HCT116 (cell line): Measurements from ENCODE around the gene ATG4B. TPM values are rescaled to one million over a fixed set of nuclear protein-coding genes. Genes with fewer than 3 reads are reported as not detected.

Experiments
- ATAC-seq: fragments of 200-7000 bp; cut with Tn5 transposase; 2 replicates; pipeline ENCODE4 v1.9.1; 2020; ENCODE audit warnings: mild to moderate bottlenecking, moderate library complexity
- BruUV-seq: library from RNA; stranded (reverse); fragments of 400-500 nt; replicated peaks from 2 replicates; lab custom pipeline; 2021; lab: Mats Ljungman, UMichigan
- CTCF ChIA-PET: fragments of 300-600 bp; sonication (Branson Sonifier 250); formaldehyde crosslinking; loops from one replicate; lab custom pipeline; 2021; ENCODE audit warnings: antibody characterized with exemption; lab: Charles Lee
- POLR2A ChIA-PET: fragments of 300-600, 350-600 bp; sonication (Branson Sonifier 250); formaldehyde crosslinking; loops from one replicate; lab custom pipeline; 2021; ENCODE audit warnings: antibody characterized with exemption; lab: Charles Lee
- RAD21 ChIA-PET, 2 experiments: fragments of 300-600 bp; sonication (Branson Sonifier 250); formaldehyde crosslinking; loops; one replicate each; lab custom pipeline; 2023; ENCODE audit warnings: low total read pairs in 2 of 2; ENCODE audit not compliant: uncharacterized antibody in 2 of 2, unreplicated experiment in 2 of 2, low non-redundant PET in 1 of 2; lab: Charles Lee
- DNase-seq: peaks from one replicate; pipeline ENCODE4 v3.0.0-alpha.2; 2010; ENCODE audit warnings: low read depth, low spot score
- H2AFZ ChIP-seq: fragments of 200-600 bp; shearing (Covaris generic), sonication (generic); 2 replicates; pipeline ENCODE4 v1.6.1; 2017; ENCODE audit warnings: low read depth, mixed run types, mixed read lengths, antibody characterized with exemption, low read length; ENCODE audit not compliant: poor library complexity, severe bottlenecking
- H3K27ac ChIP-seq: 2 replicates; pipeline ENCODE4 v1.5.1; 2012; ENCODE audit warnings: low read depth, low read length
- H3K27me3 ChIP-seq: fragments of 200-600 bp; sonication (generic); 2 replicates; pipeline ENCODE4 v1.6.1; 2016; ENCODE audit warnings: mixed run types, low read length, mixed read lengths; ENCODE audit not compliant: insufficient read depth
- H3K36me3 ChIP-seq, 2 experiments: fragments of 200-500 bp in 1 of 2; fragments of 200-600 bp in 1 of 2; sonication (Bioruptor generic) in 1 of 2; sonication (generic) in 1 of 2; 2 replicates each; pipeline versions ENCODE4 v1.5.1 to v1.6.1; 2014 to 2016; ENCODE audit warnings: low read length in 2 of 2, inconsistent platforms in 1 of 2, mixed read lengths in 1 of 2, mixed run types in 1 of 2; ENCODE audit not compliant: insufficient read depth in 2 of 2, control insufficient read depth in 1 of 2
- H3K4me1 ChIP-seq, 2 experiments: fragments of 200-600 bp in 1 of 2; sonication (generic) in 1 of 2; 2 replicates each; pipeline versions ENCODE4 v1.5.1 to v1.6.1; 2012 to 2017; ENCODE audit warnings: low read length in 2 of 2, inconsistent platforms in 1 of 2, mild to moderate bottlenecking in 1 of 2, mixed read lengths in 1 of 2, mixed run types in 1 of 2, moderate library complexity in 1 of 2; ENCODE audit not compliant: insufficient read depth in 2 of 2, control insufficient read depth in 1 of 2
- H3K4me2 ChIP-seq: fragments of 200-600 bp; sonication (generic); 2 replicates; pipeline ENCODE4 v1.6.1; 2017; ENCODE audit warnings: mixed run types, low read length, mixed read lengths
- H3K4me3 ChIP-seq, 2 experiments: fragments of 200-600 bp in 1 of 2; sonication (generic) in 1 of 2; replicated peaks in 1 of 2; 2 replicates each; pipeline ENCODE4 v1.5.1; 2011 to 2016; ENCODE audit warnings: low read length in 2 of 2, control low read depth in 1 of 2, low read depth in 1 of 2, mild to moderate bottlenecking in 1 of 2, mixed read lengths in 1 of 2, mixed run types in 1 of 2
- H3K79me2 ChIP-seq: fragments of 200-600 bp; sonication (generic); 2 replicates; pipeline ENCODE4 v1.6.1; 2017; ENCODE audit warnings: mild to moderate bottlenecking, mixed run types, low read length, moderate library complexity, mixed read lengths; ENCODE audit not compliant: insufficient read depth
- H3K9ac ChIP-seq: fragments of 200-600 bp; sonication (generic); 2 replicates; pipeline ENCODE4 v1.6.1; 2016; ENCODE audit warnings: low read length, mixed read lengths
- H3K9me2 ChIP-seq: fragments of 200-600 bp; sonication (generic), shearing (Covaris generic); 2 replicates; pipeline ENCODE4 v1.6.1; 2017; ENCODE audit warnings: mixed run types, mild to moderate bottlenecking, moderate library complexity; ENCODE audit not compliant: insufficient read depth
- H3K9me3 ChIP-seq, 2 experiments: fragments of 200-500 bp in 1 of 2; fragments of 200-600 bp in 1 of 2; sonication (Bioruptor generic) in 1 of 2; sonication (generic) in 1 of 2; 2 replicates each; pipeline ENCODE4 v1.6.1; 2014 to 2017; ENCODE audit warnings: low read length in 2 of 2, mixed read lengths in 2 of 2, inconsistent platforms in 1 of 2, low read depth in 1 of 2, mild to moderate bottlenecking in 1 of 2, mixed run types in 1 of 2, moderate library complexity in 1 of 2; ENCODE audit not compliant: control insufficient read depth in 1 of 2, insufficient read depth in 1 of 2
- H4K20me1 ChIP-seq: fragments of 200-600 bp; sonication (generic), shearing (Covaris generic); 2 replicates; pipeline ENCODE4 v1.6.1; 2017; ENCODE audit warnings: mixed run types, mild to moderate bottlenecking, moderate library complexity; ENCODE audit not compliant: insufficient read depth
- EZH2phosphoT487 ChIP-seq: fragments of 200-600 bp; IDR thresholded peaks from 2 replicates; pipeline ENCODE4 v1.6.1; 2018; ENCODE audit warnings: antibody characterized with exemption, borderline replicate concordance
- JUND ChIP-seq: IDR thresholded peaks from 2 replicates; pipeline ENCODE4 v1.6.1; 2012
- SIN3A ChIP-seq: IDR thresholded peaks from 2 replicates; pipeline ENCODE4 v1.6.1; 2012; ENCODE audit warnings: low read depth
- YY1 ChIP-seq: IDR thresholded peaks from 2 replicates; pipeline ENCODE4 v1.6.1; 2011; ENCODE audit warnings: low read length, low read depth, moderate library complexity, mild to moderate bottlenecking; ENCODE audit not compliant: insufficient replicate concordance; ENCODE audit errors: extremely low read depth
- ZFX ChIP-seq: fragments of 450-650 bp; IDR thresholded peaks from 2 replicates; pipeline ENCODE4 v1.6.1; 2017
- intact Hi-C: fragments of 100-400 bp; cut with micrococcal nuclease; formaldehyde crosslinking; loops from 2 replicates; pipeline ENCODE4 v1.10.0; 2022
- total RNA-seq: library from RNA; stranded (reverse); gene quantifications from one replicate; pipeline ENCODE4 v1.2.1, GENCODE V29; 2021; ENCODE audit not compliant: unreplicated experiment
- TF ChIP-seq, protein P1 (sequence below): IDR thresholded peaks from 2 replicates; pipeline ENCODE4 v1.6.1; 2012

Gene ATG4B
- total RNA-seq, 1 experiment from 2014 or later: 87.4 TPM

DNA sequence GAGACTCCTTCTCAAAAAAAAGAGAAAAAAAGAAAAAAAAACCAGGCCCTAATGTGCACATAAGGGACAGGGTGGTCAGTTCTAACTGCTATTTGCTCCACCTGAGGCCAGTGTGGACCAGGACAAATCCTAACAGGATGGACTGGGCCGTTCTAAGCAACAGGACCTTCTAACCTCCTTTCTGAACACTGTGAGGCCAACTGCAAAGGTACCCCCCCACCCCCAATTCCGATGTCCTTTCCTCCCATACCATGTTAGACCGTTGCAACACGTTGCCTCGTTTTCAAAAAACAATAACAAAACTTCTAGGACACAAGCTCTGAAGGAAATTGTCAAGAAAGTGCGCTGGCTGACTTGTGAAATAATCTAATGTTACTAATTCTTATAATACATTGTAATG, 1.7 kb upstream of the ATG4B start:
- H3K79me2 ChIP-seq: peaks cover 90% of the 10 kb centered on the region
- ATAC-seq (no peak), DNase-seq (no peak)
- peak overlapping the region; percentile 83 for H3K9ac ChIP-seq
- peak; percentile 8; the same call in 1 of the 2 replicates for TF ChIP-seq SIN3A
- TF ChIP-seq YY1: no peak
- TF ChIP-seq, all 23 proteins: peak for 1
- peak overlapping the region; percentile 88; the same call in 1 of the 2 replicates for H3K27ac ChIP-seq
- H3K4me2 ChIP-seq: peak overlapping the region; percentile 75
- peaks cover 11 to 37% of the 10 kb centered on the region in 2 experiments for H3K36me3 ChIP-seq
- ChIA-PET POLR2A (no interaction called here), RAD21 (no interaction called here), CTCF (no interaction called here)
- H3K4me1 ChIP-seq: peaks cover 7 to 24% of the 10 kb centered on the region in 2 experiments; a peak in 3 of 4 replicates
- intact Hi-C loops: loop anchor here (5.0 kb wide), 3 partner anchors 78 to 278 kb away; partner anchors contain the start of genes BOK, FARP2 and STK25
- no peaks in the 10 kb centered on the region for H3K9me2 ChIP-seq
- H2AFZ ChIP-seq: no peak overlapping the region
- H3K4me3 ChIP-seq: peak overlapping the region; percentile 72 to 80
- no peaks in the 10 kb centered on the region; the same call in 1 of the 2 replicates for H4K20me1 ChIP-seq
- BruUV-seq: TSS peak; percentile 58
- peaks cover 5 to 7% of the 10 kb centered on the region in 2 experiments; a peak in 2 of 4 replicates for H3K9me3 ChIP-seq
- no peaks in the 10 kb centered on the region for H3K27me3 ChIP-seq

DNA sequence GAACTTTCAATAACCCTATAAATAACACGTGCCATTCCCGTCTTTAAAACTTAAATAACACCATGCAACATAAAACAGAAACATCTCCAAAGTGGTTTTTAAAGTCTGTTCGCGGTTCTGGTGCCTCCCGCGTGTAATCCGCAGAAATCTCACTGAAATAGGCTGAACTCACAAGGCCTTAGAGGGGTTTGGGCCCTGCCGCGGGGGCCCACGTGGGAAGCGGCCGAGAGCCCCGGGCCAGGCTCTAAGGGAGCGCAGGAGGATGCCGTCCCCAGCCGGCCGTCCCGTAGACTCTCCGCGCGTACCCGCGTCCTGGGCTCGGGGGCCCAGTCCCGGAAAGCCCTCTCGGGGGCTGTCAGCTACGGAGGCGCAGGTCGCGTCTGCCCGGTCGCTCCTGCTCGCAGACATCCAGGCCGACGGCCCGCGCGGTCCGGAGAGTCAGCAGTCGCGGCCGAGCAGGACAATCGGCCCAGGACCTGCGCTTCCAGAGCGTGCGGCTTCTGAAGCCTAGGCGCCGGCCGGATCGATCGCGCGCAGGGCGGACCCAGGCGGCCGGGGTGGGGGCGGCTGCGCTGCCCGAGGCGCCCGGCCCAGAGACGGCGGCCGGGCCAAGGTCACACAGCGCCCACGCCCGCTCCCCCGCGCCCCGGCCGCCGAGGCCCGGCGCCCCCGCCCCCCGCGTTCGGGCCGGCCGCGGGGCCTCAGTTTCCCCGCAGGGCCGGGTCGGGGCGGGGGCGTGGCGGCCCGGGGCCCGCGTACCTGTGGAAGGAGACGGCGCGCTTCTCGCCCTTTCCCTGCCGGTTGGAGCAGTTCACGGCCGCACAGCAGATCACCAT, 1.1 kb upstream of the ATG4B start:
- Histone ChIP-seq H3K4me2 (peak overlapping the region; percentile 75), H2AFZ (no peak overlapping the region), H3K9me2 (no peaks in the 10 kb centered on the region), H3K79me2 (peaks cover 88% of the 10 kb centered on the region), H3K4me1 (peaks cover 7 to 24% of the 10 kb centered on the region in 2 experiments; a peak in 3 of 4 replicates), H3K9ac (peak overlapping the region; percentile 91), H3K4me3 (peak overlapping the region; percentile 72 to 80), H3K27me3 (no peaks in the 10 kb centered on the region), H3K9me3 (peaks cover 5 to 7% of the 10 kb centered on the region in 2 experiments; a peak in 2 of 4 replicates), H3K27ac (peak overlapping the region; percentile 88), H4K20me1 (no peaks in the 10 kb centered on the region; the same call in 1 of the 2 replicates), H3K36me3 (peaks cover 9 to 31% of the 10 kb centered on the region in 2 experiments; a peak in 3 of 4 replicates)
- ChIA-PET RAD21 (interaction anchor here in 1 of 2 experiments (0.5 kb wide), 1 partner anchor 13 kb away, joined by 3 read pairs; no protein-coding TSS in a partner anchor), CTCF (no interaction called here), POLR2A (no interaction called here)
- ATAC-seq (peak; percentile 57), DNase-seq (no peak)
- no TSS peak for BruUV-seq
- TF ChIP-seq, protein P1, sequence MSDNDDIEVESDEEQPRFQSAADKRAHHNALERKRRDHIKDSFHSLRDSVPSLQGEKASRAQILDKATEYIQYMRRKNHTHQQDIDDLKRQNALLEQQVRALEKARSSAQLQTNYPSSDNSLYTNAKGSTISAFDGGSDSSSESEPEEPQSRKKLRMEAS: peak; percentile 53; the same call in 1 of the 2 replicates
- TF ChIP-seq SIN3A (peak; percentile 7; the same call in 1 of the 2 replicates), EZH2phosphoT487 (no peak), JUND (no peak), ZFX (peak; percentile 87)
- intact Hi-C loops: loop anchor here (5.0 kb wide), 3 partner anchors 79 to 279 kb away; partner anchors contain the start of genes BOK, FARP2 and STK25
